Glutamatergic neuron (in vitro differentiated cells): ENCODE data around the gene FZD7. TPM values are rescaled to one million over a fixed set of nuclear protein-coding genes. Genes with fewer than 3 reads are reported as not detected.

Experiments used
- DNase-seq: peaks from one replicate; pipeline ENCODE4 v3.0.0; 2022
- H3K27ac Mint-ChIP-seq: one replicate; pipeline ENCODE4 v1.8.0; 2020; ENCODE audit warnings: mild to moderate bottlenecking, mixed read lengths, inconsistent platforms; ENCODE audit not compliant: unreplicated experiment
- H3K27me3 Mint-ChIP-seq: one replicate; pipeline ENCODE4 v1.8.0; 2020; ENCODE audit warnings: mild to moderate bottlenecking, moderate library complexity, mixed read lengths, inconsistent platforms; ENCODE audit not compliant: unreplicated experiment
- H3K36me3 Mint-ChIP-seq: one replicate; pipeline ENCODE4 v1.8.0; 2020; ENCODE audit warnings: mild to moderate bottlenecking, mixed read lengths, inconsistent platforms; ENCODE audit not compliant: unreplicated experiment
- H3K4me1 Mint-ChIP-seq: one replicate; pipeline ENCODE4 v1.8.0; 2020; ENCODE audit warnings: mild to moderate bottlenecking, low read depth, mixed read lengths, inconsistent platforms; ENCODE audit not compliant: unreplicated experiment
- H3K4me3 Mint-ChIP-seq: one replicate; pipeline ENCODE4 v1.8.0; 2020; ENCODE audit warnings: mild to moderate bottlenecking, mixed read lengths, inconsistent platforms; ENCODE audit not compliant: unreplicated experiment
- H3K9me3 Mint-ChIP-seq: one replicate; pipeline ENCODE4 v1.8.0; 2020; ENCODE audit warnings: mild to moderate bottlenecking, moderate library complexity, mixed read lengths, inconsistent platforms; ENCODE audit not compliant: unreplicated experiment
- CTCF ChIP-seq: fragments of 200-600 bp; sonication (generic); IDR thresholded peaks from one replicate; pipeline ENCODE4 v1.5.0; 2021; ENCODE audit not compliant: partially characterized antibody, unreplicated experiment
- total RNA-seq: library from RNA; stranded (reverse); fragmentation: NEBNext Ultra II Directional; extraction: Animal tissue kit (Norgen Biotek cat#: 25700); gene quantifications from one replicate; pipeline ENCODE4 v1.2.1, GENCODE V29; 2021; ENCODE audit not compliant: unreplicated experiment

FZD7 gene
- total RNA-seq, 1 donor from 2014 or later = 19.0 TPM

GRCh38 chr2:201996006-201996405 lies 37.6 kb upstream of the FZD7 start:
- DNase-seq = no peak
- peaks cover 7% of the 10 kb centered on the region for H3K4me1 Mint-ChIP-seq
- H3K9me3 Mint-ChIP-seq = no peaks in the 10 kb centered on the region
- peaks cover 2% of the 10 kb centered on the region for H3K27me3 Mint-ChIP-seq
- H3K36me3 Mint-ChIP-seq = peaks cover 4% of the 10 kb centered on the region
- no peak overlapping the region for H3K27ac Mint-ChIP-seq
- H3K4me3 Mint-ChIP-seq = no peak overlapping the region
- no peak for TF ChIP-seq CTCF

GRCh38 chr2:201996679-201997314 lies 36.9 kb upstream of the FZD7 start:
- Mint-ChIP-seq H3K27ac (no peak overlapping the region), H3K36me3 (peaks cover 4% of the 10 kb centered on the region), H3K4me3 (no peak overlapping the region), H3K27me3 (peaks cover 2% of the 10 kb centered on the region), H3K9me3 (no peaks in the 10 kb centered on the region), H3K4me1 (peaks cover 6% of the 10 kb centered on the region)
- no peak for DNase-seq
- TF ChIP-seq CTCF = no peak

GRCh38 chr2:201999279-201999678 lies 34.4 kb upstream of the FZD7 start:
- Mint-ChIP-seq H3K4me1 (peaks cover 4% of the 10 kb centered on the region), H3K27me3 (peaks cover 2% of the 10 kb centered on the region), H3K4me3 (no peak overlapping the region), H3K27ac (no peak overlapping the region), H3K36me3 (no peaks in the 10 kb centered on the region), H3K9me3 (no peaks in the 10 kb centered on the region)
- no peak for DNase-seq
- TF ChIP-seq CTCF = no peak

- no peak for TF ChIP-seq CTCF
- Mint-ChIP-seq H3K4me3 (no peak overlapping the region), H3K27me3 (no peaks in the 10 kb centered on the region), H3K9me3 (no peaks in the 10 kb centered on the region), H3K36me3 (no peaks in the 10 kb centered on the region), H3K4me1 (peaks cover 3% of the 10 kb centered on the region), H3K27ac (no peak overlapping the region)
- no peak for DNase-seq
Measured at GRCh38 chr2:202001826-202002225, 31.8 kb upstream of the FZD7 start.

GRCh38 chr2:202002381-202002780 lies 31.3 kb upstream of the FZD7 start:
- no peak for DNase-seq
- Mint-ChIP-seq H3K36me3 (no peaks in the 10 kb centered on the region), H3K9me3 (no peaks in the 10 kb centered on the region), H3K4me1 (peaks cover 3% of the 10 kb centered on the region), H3K4me3 (no peak overlapping the region), H3K27me3 (no peaks in the 10 kb centered on the region), H3K27ac (no peak overlapping the region)
- no peak for TF ChIP-seq CTCF
